IMR-90 (cell line): ENCODE results near the gene SLC6A3. TPM values are rescaled to one million over a fixed set of nuclear protein-coding genes. Genes with fewer than 3 reads are reported as not detected.

Source experiments
- ATAC-seq: fragments of 200-7000 bp; cut with Tn5 transposase; 2 replicates; pipeline ENCODE4 v1.9.1; 2020; ENCODE audit warnings: low read depth, mild to moderate bottlenecking, moderate library complexity
- BruUV-seq: library from RNA; stranded (reverse); fragments of 400-500 nt; replicated peaks from 2 replicates; lab custom pipeline; 2021; lab: Mats Ljungman, UMichigan
- CTCF ChIA-PET: fragments of 300-600 bp; formaldehyde crosslinking; extraction: SDS; loops from one replicate; lab custom pipeline; 2021; ENCODE audit warnings: antibody characterized with exemption; lab: Yijun Ruan, JAX
- POLR2A ChIA-PET: fragments of 300-600 bp; sonication (Branson Sonifier 250); formaldehyde crosslinking; loops from one replicate; lab custom pipeline; 2022; ENCODE audit warnings: antibody characterized with exemption; ENCODE audit not compliant: unreplicated experiment; lab: Charles Lee
- DNase-seq: peaks from one replicate; pipeline ENCODE4 v3.0.0; 2013
- H2AFZ ChIP-seq: replicated peaks from 2 replicates; pipeline ENCODE3; 2013; ENCODE audit warnings: low read length, mild to moderate bottlenecking; ENCODE audit not compliant: poor library complexity
- H2AK5ac ChIP-seq: 2 replicates; pipeline ENCODE4 v1.6.1; 2013; ENCODE audit warnings: low read depth, low read length, inconsistent platforms
- H2AK9ac ChIP-seq: replicated peaks from 2 replicates; pipeline ENCODE3; 2013; ENCODE audit warnings: mild to moderate bottlenecking, low read depth, low read length, moderate library complexity; ENCODE audit not compliant: poor library complexity
- H2BK120ac ChIP-seq: 2 replicates; pipeline ENCODE4 v1.6.1; 2013; ENCODE audit warnings: low read depth, low read length, inconsistent platforms
- H2BK15ac ChIP-seq: 3 replicates; pipeline ENCODE4 v1.6.1; 2013; ENCODE audit warnings: low read depth, low read length, inconsistent platforms
- H2BK20ac ChIP-seq: 2 replicates; pipeline ENCODE4 v1.6.1; 2013; ENCODE audit warnings: low read depth, mild to moderate bottlenecking, inconsistent platforms, low read length, moderate library complexity
- H2BK5ac ChIP-seq: 2 replicates; pipeline ENCODE4 v1.6.1; 2013; ENCODE audit warnings: mild to moderate bottlenecking, low read depth, low read length, inconsistent platforms; ENCODE audit not compliant: poor library complexity, severe bottlenecking
- H3K14ac ChIP-seq: replicated peaks from 2 replicates; pipeline ENCODE4 v1.6.1; 2013; ENCODE audit warnings: low read depth, low read length, inconsistent platforms
- H3K18ac ChIP-seq: 2 replicates; pipeline ENCODE4 v1.6.1; 2013; ENCODE audit warnings: low read depth, low read length, control low read depth
- H3K23ac ChIP-seq: 2 replicates; pipeline ENCODE4 v1.6.1; 2013; ENCODE audit warnings: low read depth, low read length, inconsistent platforms
- H3K27ac ChIP-seq: 2 replicates; pipeline ENCODE4 v1.5.1; 2013; ENCODE audit warnings: mild to moderate bottlenecking, control low read depth, low read length; ENCODE audit not compliant: insufficient read depth
- H3K27me3 ChIP-seq: 2 replicates; pipeline ENCODE4 v1.6.1; 2013; ENCODE audit warnings: low read length; ENCODE audit not compliant: control insufficient read depth, insufficient read depth
- H3K36me3 ChIP-seq: 2 replicates; pipeline ENCODE4 v1.6.1; 2013; ENCODE audit warnings: low read length, mixed read lengths; ENCODE audit not compliant: control insufficient read depth, insufficient read depth
- H3K4ac ChIP-seq: 2 replicates; pipeline ENCODE4 v1.6.1; 2013; ENCODE audit warnings: low read depth, low read length, inconsistent platforms
- H3K4me1 ChIP-seq: 2 replicates; pipeline ENCODE4 v1.6.1; 2013; ENCODE audit warnings: low read length, mixed read lengths; ENCODE audit not compliant: control insufficient read depth, insufficient read depth
- H3K4me2 ChIP-seq: 2 replicates; pipeline ENCODE4 v1.6.1; 2013; ENCODE audit warnings: low read depth, mild to moderate bottlenecking, control low read depth, low read length, moderate library complexity
- H3K4me3 ChIP-seq: 2 replicates; pipeline ENCODE4 v1.5.1; 2013; ENCODE audit warnings: low read depth, mild to moderate bottlenecking, control low read depth, low read length, moderate library complexity; ENCODE audit not compliant: insufficient read depth
- H3K56ac ChIP-seq: 2 replicates; pipeline ENCODE4 v1.6.1; 2013; ENCODE audit warnings: low read length, inconsistent platforms; ENCODE audit not compliant: insufficient read depth; ENCODE audit errors: extremely low read depth
- H3K79me1 ChIP-seq, 2 experiments: 2 replicates each; pipeline ENCODE4 v1.6.1; 2013; ENCODE audit warnings: low read length in 2 of 2, inconsistent platforms in 1 of 2, low read depth in 1 of 2
- H3K9ac ChIP-seq: 2 replicates; pipeline ENCODE4 v1.6.1; 2013; ENCODE audit warnings: low read depth, low read length, control low read depth
- H3K9me1 ChIP-seq: 2 replicates; pipeline ENCODE4 v1.6.1; 2013; ENCODE audit warnings: low read length, inconsistent platforms; ENCODE audit not compliant: insufficient read depth
- H3K9me3 ChIP-seq: 2 replicates; pipeline ENCODE4 v1.6.1; 2013; ENCODE audit warnings: low read length; ENCODE audit not compliant: control insufficient read depth, insufficient read depth
- H4K20me1 ChIP-seq: 2 replicates; pipeline ENCODE4 v1.6.1; 2013; ENCODE audit warnings: low read length, inconsistent platforms; ENCODE audit not compliant: insufficient read depth
- H4K5ac ChIP-seq: 2 replicates; pipeline ENCODE4 v1.6.1; 2013; ENCODE audit warnings: mild to moderate bottlenecking, low read depth, low read length, control low read depth
- H4K8ac ChIP-seq, 2 experiments: 2 replicates each; pipeline ENCODE4 v1.6.1; 2013; ENCODE audit warnings: low read depth in 2 of 2, low read length in 2 of 2, control low read depth in 1 of 2, inconsistent platforms in 1 of 2
- H4K91ac ChIP-seq: 2 replicates; pipeline ENCODE4 v1.6.1; 2013; ENCODE audit warnings: low read depth, low read length, inconsistent platforms; ENCODE audit not compliant: insufficient read depth
- BHLHE40 ChIP-seq: fragments of 150-350 bp; IDR thresholded peaks from 2 replicates; pipeline ENCODE4 v1.6.1; 2016; ENCODE audit warnings: mild to moderate bottlenecking, low read depth, low read length
- CHD1 ChIP-seq: IDR thresholded peaks from 2 replicates; pipeline ENCODE4 v1.6.1; 2012; ENCODE audit warnings: low read depth, low read length, improper control_type of control experiment
- FOS ChIP-seq: fragments of 150-350 bp; IDR thresholded peaks from 2 replicates; pipeline ENCODE4 v1.6.1; 2016; ENCODE audit warnings: low read depth, low read length
- NFE2L2 ChIP-seq: fragments of 150-350 bp; IDR thresholded peaks from 2 replicates; pipeline ENCODE4 v1.6.1; 2016; ENCODE audit warnings: low read depth, mild to moderate bottlenecking, low read length
- POLR2A ChIP-seq: IDR thresholded peaks from 2 replicates; pipeline ENCODE4 v1.6.1; 2012; ENCODE audit warnings: mild to moderate bottlenecking, low read depth, low read length
- RFX5 ChIP-seq: IDR thresholded peaks from 2 replicates; pipeline ENCODE4 v1.8.0; 2012; ENCODE audit warnings: low read depth, mild to moderate bottlenecking, low read length, moderate library complexity
- SMC3 ChIP-seq: fragments of 150-350 bp; IDR thresholded peaks from 2 replicates; pipeline ENCODE4 v1.6.1; 2016; ENCODE audit warnings: low read depth, mild to moderate bottlenecking, antibody characterized with exemption, low read length, moderate library complexity
- WGBS, 2 experiments: methylation state at CpG; one replicate each; pipeline versions ENCODE4 v1.1.5 to v1.1.7; 2013; ENCODE audit warnings: missing lambda C conversion rate in 2 of 2; ENCODE audit not compliant: insufficient read length in 1 of 2; ENCODE audit errors: extremely low coverage in 2 of 2; 5-methylcytosine and 5-hydroxymethylcytosine counted together
- dilution Hi-C: fragments of 300-500 bp; cut with HindIII; formaldehyde crosslinking; loops from one replicate; pipeline ENCODE4 v1.14.3; 2018; ENCODE audit warnings: low sequenced_read_pairs; ENCODE audit not compliant: unreplicated experiment
- in situ Hi-C: fragments of 300-500 bp; cut with MboI; formaldehyde crosslinking; loops from 3 replicates; pipeline ENCODE4 v1.14.3; 2019; ENCODE audit warnings: low sequenced_read_pairs, inconsistent platforms, mixed read lengths
- intact Hi-C: fragments of 100-400 bp; cut with micrococcal nuclease; formaldehyde crosslinking; loops from 2 replicates; pipeline ENCODE4 v1.10.0; 2022
- polyA plus RNA-seq, 3 experiments: library from polyadenylated mRNA; depleted of rRNA; stranded (reverse); fragments of >200 nt; gene quantifications; 2 replicates each; pipeline ENCODE4 v1.2.3, GENCODE V29; 2012; ENCODE audit warnings: low replicate concordance in 1 of 3
- total RNA-seq: library from RNA; depleted of rRNA; stranded (reverse); fragments of >200 nt; gene quantifications from 2 replicates; pipeline ENCODE4 v1.2.3, GENCODE V29; 2012
- TF ChIP-seq, protein P1 (sequence below): fragments of 150-350 bp; IDR thresholded peaks from 2 replicates; pipeline ENCODE4 v1.6.1; 2017; ENCODE audit warnings: mild to moderate bottlenecking, antibody characterized with exemption, low read length, low read depth

SLC6A3 gene
- total and polyA plus RNA-seq, 2 of the 4 experiments (the other 2 are of a cell fraction): not detected

GRCh38 chr5:1362242-1363015 is 82.8 kb downstream of the SLC6A3 start:
- Histone ChIP-seq H3K27ac (no peak overlapping the region), H3K4me2 (no peak overlapping the region), H3K9ac (no peak overlapping the region), H3K4me1 (no peaks in the 10 kb centered on the region), H2BK120ac (no peak overlapping the region), H3K9me3 (no peaks in the 10 kb centered on the region), H3K18ac (no peak overlapping the region), H2AK5ac (no peak overlapping the region), H3K79me1 (no peaks in the 10 kb centered on the region), H2BK5ac (no peak overlapping the region), H4K20me1 (no peaks in the 10 kb centered on the region), H4K8ac (no peak overlapping the region), H3K36me3 (no peaks in the 10 kb centered on the region), H2BK20ac (no peak overlapping the region), H3K4me3 (no peak overlapping the region), H2AFZ (no peak overlapping the region), H3K56ac (no peak overlapping the region), H4K5ac (no peak overlapping the region), H3K9me1 (no peaks in the 10 kb centered on the region), H3K4ac (no peak overlapping the region), H2AK9ac (no peak overlapping the region), H3K14ac (no peak overlapping the region), H2BK15ac (no peak overlapping the region), H3K27me3 (peaks cover 44% of the 10 kb centered on the region), H4K91ac (no peak overlapping the region), H3K23ac (no peak overlapping the region)
- dilution Hi-C loops: no loop called here
- WGBS, 2 experiments: 66% methylated on average over 3 of the region's 29 CpGs; no CpG with 5 or more reads in 1 of the 2 experiments
- in situ Hi-C loops: loop anchor here (25.0 kb wide), 1 partner anchor 275 kb away; no protein-coding TSS in a partner anchor
- TF ChIP-seq, protein P1, sequence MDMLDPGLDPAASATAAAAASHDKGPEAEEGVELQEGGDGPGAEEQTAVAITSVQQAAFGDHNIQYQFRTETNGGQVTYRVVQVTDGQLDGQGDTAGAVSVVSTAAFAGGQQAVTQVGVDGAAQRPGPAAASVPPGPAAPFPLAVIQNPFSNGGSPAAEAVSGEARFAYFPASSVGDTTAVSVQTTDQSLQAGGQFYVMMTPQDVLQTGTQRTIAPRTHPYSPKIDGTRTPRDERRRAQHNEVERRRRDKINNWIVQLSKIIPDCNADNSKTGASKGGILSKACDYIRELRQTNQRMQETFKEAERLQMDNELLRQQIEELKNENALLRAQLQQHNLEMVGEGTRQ: no peak
- TF ChIP-seq POLR2A: no peak
- no peak for TF ChIP-seq FOS
- no peak for TF ChIP-seq CHD1
- TF ChIP-seq NFE2L2: no peak
- TF ChIP-seq SMC3: no peak
- TF ChIP-seq RFX5: no peak
- no peak for TF ChIP-seq BHLHE40
- intact Hi-C loops: no loop called here
- CTCF ChIA-PET: no interaction called here
- DNase-seq (no peak), ATAC-seq (no peak)
- BruUV-seq: no TSS peak
- POLR2A ChIA-PET: no interaction called here
